Small intestine (tissue), 7 donors: ENCODE data around the gene KLK4. TPM values are rescaled to one million over a fixed set of nuclear protein-coding genes. Genes with fewer than 3 reads are reported as not detected.
"Not testable (repeated sequence)": the region's sequence is repeated elsewhere in the genome, so short reads cannot be mapped to it uniquely, and the experiment has no call there.

Experiments used
- DNase-seq, 2 donors: peaks; one replicate each; pipeline versions ENCODE4 v3.0.0 to v3.0.0-alpha.2; 2013
- FAIRE-seq: peaks from 2 replicates; lab custom pipeline; 2012; peaks lifted over from hg19 to GRCh38; lab: Jason Lieb, UNC
- H3K27ac ChIP-seq, 3 donors: one replicate each; pipeline ENCODE4 v1.5.1; 2013; ENCODE audit warnings: low read length in 2 of 3, mild to moderate bottlenecking in 2 of 3, control low read depth in 1 of 3, inconsistent platforms in 1 of 3, low read depth in 1 of 3, moderate library complexity in 1 of 3
- H3K27me3 ChIP-seq, 3 donors: one replicate each; pipeline ENCODE4 v1.6.1; 2013; ENCODE audit warnings: low read length in 3 of 3, inconsistent platforms in 1 of 3; ENCODE audit not compliant: control insufficient read depth in 3 of 3, insufficient read depth in 3 of 3
- H3K36me3 ChIP-seq, 3 donors: one replicate each; pipeline ENCODE4 v1.6.1; 2013; ENCODE audit warnings: low read length in 3 of 3, inconsistent platforms in 1 of 3, low read depth in 1 of 3, mild to moderate bottlenecking in 1 of 3, moderate library complexity in 1 of 3; ENCODE audit not compliant: control insufficient read depth in 3 of 3, insufficient read depth in 2 of 3
- H3K4me1 ChIP-seq, 3 donors: one replicate each; pipeline ENCODE4 v1.6.1; 2013; ENCODE audit warnings: low read length in 2 of 3, inconsistent platforms in 1 of 3, low read depth in 1 of 3, mild to moderate bottlenecking in 1 of 3, moderate library complexity in 1 of 3; ENCODE audit not compliant: control insufficient read depth in 3 of 3, insufficient read depth in 2 of 3
- H3K4me3 ChIP-seq, 3 donors: one replicate each; pipeline ENCODE4 v1.5.1; 2013; ENCODE audit warnings: low read length in 3 of 3, control low read depth in 1 of 3, inconsistent platforms in 1 of 3, low read depth in 1 of 3, mild to moderate bottlenecking in 1 of 3, moderate library complexity in 1 of 3
- H3K9me3 ChIP-seq, 2 donors: one replicate each; pipeline ENCODE4 v1.6.1; 2013; ENCODE audit warnings: low read depth in 1 of 2, low read length in 1 of 2; ENCODE audit not compliant: control insufficient read depth in 2 of 2, insufficient read depth in 1 of 2
- WGBS, 3 donors: extraction: QIAGEN DNeasy Blood & Tissue Kit; methylation state at CpG; one replicate each; pipeline ENCODE4 v1.1.7; 2013; 5-methylcytosine and 5-hydroxymethylcytosine counted together
- polyA plus RNA-seq, 4 donors: library from polyadenylated mRNA; stranded (reverse) in 3 of 4; unstranded in 1 of 4; fragments of 200-250 nt in 3 of 4; fragments of 120-200 nt in 1 of 4; gene quantifications; one replicate each; pipeline versions ENCODE4 v1.2.1 to v1.2.3, GENCODE V29; 2013
- donor health status: healthy with polysubstance abuse.
- donor health status: control.
- donor health status: control.
- donor health status: Bipolar disorder and iron deficiency.
- donor health status: healthy.

The KLK4 gene
- polyA plus RNA-seq, 4 donors: not detected

DNA sequence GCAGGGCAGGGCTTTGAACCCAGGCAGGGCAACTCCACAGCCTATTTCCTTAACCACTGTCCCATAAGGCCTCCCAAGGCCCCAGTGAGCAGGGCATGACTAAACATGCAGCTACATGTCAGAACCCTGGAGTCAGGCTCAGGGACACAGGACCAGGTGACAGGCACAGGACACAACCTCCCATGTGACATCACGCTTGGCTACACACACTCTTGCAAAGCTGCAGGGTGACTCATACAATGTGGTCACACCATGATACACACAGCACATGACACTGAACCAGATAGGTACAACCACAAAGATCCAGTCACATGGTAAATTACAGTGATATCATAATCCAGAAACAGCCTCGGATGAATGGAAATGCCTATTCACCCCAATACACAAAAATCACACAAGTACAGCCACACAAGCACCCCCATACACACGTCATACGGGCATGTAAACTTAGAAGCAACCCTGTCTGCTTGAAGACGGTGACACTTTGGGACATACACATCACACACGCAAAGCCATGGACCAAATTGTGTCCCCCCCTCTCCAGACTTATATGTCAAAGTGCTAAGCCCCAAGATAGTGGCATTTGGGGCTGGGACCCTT, 14.5 kb downstream of the KLK4 start:
- Histone ChIP-seq H3K4me3 (no peak overlapping the region), H3K9me3 (no peaks in the 10 kb centered on the region), H3K36me3 (no peaks in the 10 kb centered on the region), H3K4me1 (no peaks in the 10 kb centered on the region), H3K27ac (no peak overlapping the region), H3K27me3 (peaks cover 0 to 3% (median 0%) of the 10 kb centered on the region in 3 donors)
- DNase-seq (no peak), FAIRE-seq (no peak)
- WGBS, 3 donors: 63 to 75% (median 71%) methylated on average over 6 of the region's 6 CpGs

DNA sequence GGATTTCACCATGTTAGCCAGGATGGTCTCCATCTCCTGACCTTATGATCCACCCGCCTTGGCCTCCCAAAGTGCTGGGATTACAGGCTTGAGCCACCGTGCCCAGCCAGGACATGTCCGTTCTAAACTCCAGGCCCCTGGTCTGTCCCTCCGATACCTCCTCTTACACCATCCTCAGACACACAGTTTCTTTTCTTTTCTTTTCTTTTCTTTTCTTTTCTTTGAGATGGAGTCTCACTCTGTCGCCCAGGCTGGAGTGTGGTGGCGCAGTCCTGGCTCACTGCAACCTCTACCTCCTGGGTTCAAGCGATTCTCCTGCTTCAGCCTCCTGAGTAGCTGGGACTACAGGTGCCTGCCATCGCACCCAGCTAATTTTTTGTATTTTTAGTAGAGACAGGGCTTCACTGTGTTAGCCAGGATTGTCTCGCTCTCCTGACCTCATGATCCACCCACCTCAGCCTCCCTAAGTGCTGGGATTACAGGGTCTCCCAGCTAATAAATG, 15.1 kb downstream of the KLK4 start:
- not testable (repeated sequence) for H3K9me3 ChIP-seq, DNase-seq, H3K36me3 ChIP-seq, H3K27ac ChIP-seq, H3K4me3 ChIP-seq, H3K27me3 ChIP-seq, H3K4me1 ChIP-seq, FAIRE-seq
- WGBS, 3 donors: 82 to 92% (median 85%) methylated on average over 9 of the region's 9 CpGs

DNA sequence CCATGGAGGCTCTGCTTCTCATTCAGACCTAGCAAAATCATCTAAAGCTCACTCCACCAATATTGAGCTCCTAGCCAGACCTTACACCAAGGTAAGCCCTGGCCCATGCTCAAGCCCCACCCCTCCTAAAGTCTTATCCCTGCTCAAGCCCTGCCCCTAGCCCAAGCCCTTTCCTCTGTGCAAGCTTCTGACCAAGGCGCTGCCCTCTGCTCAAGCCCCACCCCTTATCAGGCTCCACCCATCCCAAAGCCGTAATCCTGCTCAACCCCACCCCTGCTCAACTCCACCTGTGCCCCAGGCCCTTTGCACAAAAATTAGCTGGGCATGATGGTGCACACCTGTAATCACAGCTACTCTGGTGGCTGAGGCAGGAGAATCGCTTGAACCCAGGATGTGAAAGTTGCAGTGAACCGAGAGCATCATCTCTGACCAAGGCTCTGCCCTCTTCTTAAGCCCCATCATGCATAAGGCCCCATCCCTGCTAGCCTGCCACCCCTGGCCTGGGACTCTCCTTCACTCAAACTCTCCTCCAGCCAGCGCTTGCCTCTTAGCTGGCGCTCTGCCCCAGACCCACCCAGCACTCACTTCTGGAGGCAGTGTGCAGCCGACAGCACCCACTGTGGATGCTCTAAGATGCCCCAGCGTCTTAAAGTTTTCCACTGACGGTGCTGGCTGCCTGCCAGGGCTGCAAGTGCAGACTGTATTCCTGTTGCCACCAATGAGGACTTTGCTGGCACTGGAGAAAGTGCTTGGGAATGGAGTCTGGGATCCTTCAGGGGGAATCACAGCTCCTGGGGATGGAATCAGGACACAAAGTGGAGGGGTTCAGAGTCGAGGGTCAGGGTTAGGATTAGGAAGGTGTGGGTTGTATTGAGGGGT, 16.5 kb downstream of the KLK4 start:
- Histone ChIP-seq H3K4me3 (no peak overlapping the region), H3K27me3 (peaks cover 0 to 3% (median 0%) of the 10 kb centered on the region in 3 donors), H3K27ac (no peak overlapping the region), H3K4me1 (no peaks in the 10 kb centered on the region), H3K36me3 (no peaks in the 10 kb centered on the region), H3K9me3 (no peaks in the 10 kb centered on the region)
- DNase-seq: no peak
- FAIRE-seq: no peak
- WGBS, 3 donors: 48 to 64% (median 55%) methylated on average over 10 of the region's 10 CpGs

DNA sequence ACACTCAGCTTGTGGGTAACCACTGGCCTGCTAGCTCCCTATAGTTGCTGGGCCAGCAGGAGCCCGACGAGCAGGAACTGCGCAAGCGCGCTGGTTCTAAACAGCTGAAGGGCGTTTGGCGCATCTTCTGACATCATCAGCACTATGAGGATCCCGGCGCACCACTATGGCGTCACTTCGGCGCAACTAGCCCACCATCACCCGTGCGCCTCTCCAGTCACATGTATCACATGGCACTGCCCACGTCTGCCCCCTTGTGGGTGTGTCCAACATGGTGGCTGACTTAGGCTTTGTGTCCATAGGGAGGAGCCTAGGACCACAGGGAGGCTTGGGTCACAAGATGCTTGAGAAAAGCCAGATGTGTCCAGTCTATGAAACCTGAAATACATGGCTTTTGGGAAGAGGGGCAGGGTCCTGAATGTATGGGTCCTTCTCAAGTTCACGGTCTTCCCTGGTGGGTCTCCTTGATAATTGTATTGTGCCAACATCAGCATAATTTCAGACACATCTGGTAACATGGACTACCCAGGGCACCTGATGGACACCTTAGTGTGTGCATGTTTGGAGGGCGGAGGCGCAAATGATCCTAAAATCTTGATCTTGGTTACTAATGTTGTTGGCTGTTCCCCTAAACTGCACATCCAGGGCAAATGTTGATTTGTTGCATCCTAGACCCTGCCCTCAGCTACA, 18.0 kb downstream of the KLK4 start:
- FAIRE-seq (no peak), DNase-seq (no peak)
- H3K27me3 ChIP-seq: peaks cover 0 to 3% (median 0%) of the 10 kb centered on the region in 3 donors
- no peak overlapping the region for H3K27ac ChIP-seq
- H3K36me3 ChIP-seq: no peaks in the 10 kb centered on the region
- no peaks in the 10 kb centered on the region for H3K4me1 ChIP-seq
- H3K4me3 ChIP-seq: no peak overlapping the region
- WGBS, 3 donors: 90 to 92% (median 91%) methylated on average over 18 of the region's 18 CpGs
- H3K9me3 ChIP-seq: peaks cover 0 to 3% of the 10 kb centered on the region in 2 donors

DNA sequence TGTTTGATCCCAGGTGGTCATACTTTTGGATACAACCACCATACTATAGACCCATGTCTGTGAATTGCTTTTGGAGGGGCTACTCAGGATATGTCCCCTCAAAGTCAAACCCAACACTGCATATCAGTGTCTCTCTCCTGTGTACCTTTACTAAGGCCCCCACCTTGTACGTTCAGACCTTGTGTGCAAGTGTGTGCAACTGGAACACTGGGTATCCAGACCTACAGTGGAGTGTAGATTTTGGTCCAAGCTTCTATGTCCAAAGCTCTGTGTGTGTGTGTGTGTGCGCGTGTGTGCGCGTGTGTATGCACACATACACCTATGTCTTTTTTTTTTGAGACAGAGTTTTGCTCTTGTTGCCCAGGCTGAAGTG, 20.0 kb downstream of the KLK4 start:
- H3K27ac ChIP-seq: no peak overlapping the region
- H3K9me3 ChIP-seq: peaks cover 0 to 3% of the 10 kb centered on the region in 2 donors
- no peaks in the 10 kb centered on the region for H3K36me3 ChIP-seq
- DNase-seq (no peak), FAIRE-seq (no peak)
- no peak overlapping the region for H3K4me3 ChIP-seq
- no peaks in the 10 kb centered on the region for H3K4me1 ChIP-seq
- 74 to 92% (median 84%) methylated on average over 5 of the region's 5 CpGs for WGBS, 3 donors
- no peaks in the 10 kb centered on the region for H3K27me3 ChIP-seq

DNA sequence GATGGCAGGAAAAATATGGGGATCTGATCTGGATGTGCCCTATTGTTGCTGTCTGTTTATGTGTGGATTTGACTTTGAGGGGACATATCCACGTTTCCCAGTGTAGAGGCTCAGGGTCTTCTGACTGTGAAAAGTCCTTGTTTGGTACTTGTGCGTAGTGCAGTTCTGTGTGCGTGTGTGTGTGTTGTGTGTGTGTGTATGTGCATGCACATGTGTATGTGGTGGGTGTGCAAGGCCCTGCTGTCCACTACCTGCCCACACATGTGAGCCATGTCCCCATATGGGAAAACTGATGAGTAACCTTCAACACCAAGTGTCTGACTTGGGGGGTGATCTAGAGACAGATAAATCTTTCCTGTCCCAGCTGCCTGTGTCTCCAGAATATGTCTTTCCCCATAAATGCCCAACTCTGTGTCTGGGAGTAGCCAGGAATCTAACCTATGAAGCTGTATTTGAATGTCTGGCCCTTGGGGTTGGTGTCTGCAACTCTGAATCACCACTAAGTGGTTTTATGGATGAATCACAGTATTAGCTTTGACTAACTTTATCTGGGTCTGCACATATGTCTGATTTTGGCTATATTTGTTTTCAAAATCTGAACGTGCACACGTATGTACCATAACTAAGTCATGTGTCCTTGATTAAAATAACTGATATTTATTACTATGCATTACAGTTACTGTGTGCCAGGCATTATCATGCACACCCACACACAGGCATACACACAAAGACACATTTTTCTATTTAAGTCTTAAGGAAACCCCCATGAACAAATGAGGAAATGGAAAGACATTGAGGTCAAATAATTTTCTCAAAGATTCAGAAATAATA, 20.6 kb downstream of the KLK4 start:
- H3K4me1 ChIP-seq: no peaks in the 10 kb centered on the region
- H3K27ac ChIP-seq: no peak overlapping the region
- H3K27me3 ChIP-seq: no peaks in the 10 kb centered on the region
- H3K9me3 ChIP-seq: peaks cover 0 to 3% of the 10 kb centered on the region in 2 donors
- 45 to 65% (median 58%) methylated on average over 5 of the region's 5 CpGs for WGBS, 3 donors
- H3K36me3 ChIP-seq: no peaks in the 10 kb centered on the region
- FAIRE-seq: no peak
- DNase-seq: no peak
- no peak overlapping the region for H3K4me3 ChIP-seq

DNA sequence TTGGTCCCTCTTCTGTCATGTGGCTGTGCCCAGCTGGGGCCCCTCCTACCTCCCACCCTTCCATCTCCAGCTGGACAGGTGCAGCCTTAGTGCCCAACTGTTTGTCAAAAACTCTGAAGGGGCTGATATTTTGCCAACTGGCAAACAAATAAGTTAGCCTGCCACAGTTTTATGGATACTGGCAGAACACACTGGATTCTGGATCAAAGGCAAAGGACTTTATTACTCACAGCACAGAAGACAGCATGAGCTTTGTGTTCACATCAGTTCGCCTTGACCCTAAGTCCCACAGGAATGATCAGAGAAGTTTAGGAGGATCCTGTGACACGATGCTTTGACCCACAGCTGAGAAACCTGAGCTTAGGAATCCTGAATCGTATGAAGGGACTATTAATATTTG, 21.6 kb downstream of the KLK4 start:
- Histone ChIP-seq H3K27me3 (no peaks in the 10 kb centered on the region), H3K27ac (no peak overlapping the region), H3K9me3 (peaks cover 0 to 3% of the 10 kb centered on the region in 2 donors), H3K4me3 (no peak overlapping the region), H3K36me3 (no peaks in the 10 kb centered on the region), H3K4me1 (no peaks in the 10 kb centered on the region)
- 9 to 61% (median 21%) methylated on average over 3 of the region's 3 CpGs for WGBS, 3 donors
- no peak for DNase-seq
- no peak for FAIRE-seq

DNA sequence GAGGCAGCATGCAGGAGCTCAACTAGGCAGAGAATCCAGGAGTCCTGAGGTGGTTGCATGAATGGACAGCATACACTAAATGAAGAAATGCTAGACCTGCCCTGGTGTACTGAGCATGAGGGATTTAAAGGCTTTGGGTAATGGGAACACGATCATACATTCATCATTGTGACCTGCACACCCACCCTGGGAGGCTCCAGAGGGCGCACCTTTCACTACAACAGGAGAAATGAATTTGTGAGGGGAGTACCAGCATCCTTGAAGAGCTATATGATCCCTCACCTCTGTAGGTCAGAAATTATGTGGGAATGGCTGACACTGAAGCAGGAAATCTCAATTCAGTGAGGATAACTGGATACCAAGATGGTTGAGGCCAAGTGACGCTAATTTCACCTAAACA, 29.0 kb downstream of the KLK4 start:
- H3K27ac ChIP-seq: no peak overlapping the region
- peaks cover 0 to 4% (median 0%) of the 10 kb centered on the region in 3 donors for H3K27me3 ChIP-seq
- DNase-seq (no peak), FAIRE-seq (no peak)
- H3K9me3 ChIP-seq: no peaks in the 10 kb centered on the region
- H3K4me3 ChIP-seq: no peak overlapping the region
- no peaks in the 10 kb centered on the region for H3K36me3 ChIP-seq
- no peaks in the 10 kb centered on the region for H3K4me1 ChIP-seq
- 51 to 76% (median 66%) methylated on average over 3 of the region's 3 CpGs for WGBS, 3 donors
